K562 (cell line): ENCODE results near the gene SLC25A15. TPM values are rescaled to one million over a fixed set of nuclear protein-coding genes. Genes with fewer than 3 reads are reported as not detected.
"Not testable (repeated sequence)": the region's sequence is repeated elsewhere in the genome, so short reads cannot be mapped to it uniquely, and the experiment has no call there.

Experiments
- BCOR ChIP-seq: fragments of 450-650 bp; IDR thresholded peaks from 2 replicates; pipeline ENCODE4 v1.6.1; 2016
- KDM1A ChIP-seq, 2 experiments: fragments of 450-650 bp; IDR thresholded peaks; 2 replicates each; pipeline ENCODE4 v1.6.1; 2016; ENCODE audit warnings: mild to moderate bottlenecking in 2 of 2
- MEF2A ChIP-seq: IDR thresholded peaks from 2 replicates; pipeline ENCODE4 v1.6.1; 2011; ENCODE audit warnings: low read depth, mild to moderate bottlenecking, low read length, moderate library complexity; ENCODE audit not compliant: control insufficient read depth
- NR2C1 ChIP-seq, 2 experiments: fragments of 450-650 bp; IDR thresholded peaks; 2 replicates each; pipeline ENCODE4 v1.6.1; 2017; ENCODE audit warnings: mild to moderate bottlenecking in 2 of 2, antibody characterized with exemption in 1 of 2, inconsistent platforms in 1 of 2, missing compliant biosample characterization in 1 of 2, missing genetic modification characterization in 1 of 2
- RCOR1 ChIP-seq, 2 experiments: IDR thresholded peaks; 2 replicates each; pipeline ENCODE4 v1.6.1; 2012; ENCODE audit warnings: low read depth in 2 of 2, low read length in 2 of 2, borderline replicate concordance in 1 of 2, improper control_type of control experiment in 1 of 2
- SUPT5H ChIP-seq: fragments of 450-650 bp; IDR thresholded peaks from 2 replicates; pipeline ENCODE4 v1.6.1; 2016
- polyA plus RNA-seq, 8 experiments: library from polyadenylated mRNA; depleted of rRNA in 4 of 8; stranded (reverse) in 5 of 8; unstranded in 3 of 8; fragments of >200 nt; fragmentation: Nextera tagmentation in 2 of 8; fragmentation: Illumina TruSeq in 1 of 8; extraction: Ambion mirVana in 2 of 8; extraction: Trizol in 1 of 8; gene quantifications; 2 replicates each; pipeline versions ENCODE4 v1.2.1 to v1.2.3, GENCODE V29; 2011 to 2014; ENCODE audit warnings: inconsistent platforms in 1 of 8, missing spikeins in 1 of 8
- total RNA-seq, 7 experiments: library from RNA; depleted of rRNA in 6 of 7; stranded (reverse); fragments of >200 nt in 6 of 7; fragmentation: Illumina TruSeq in 2 of 7; extraction: Trizol in 2 of 7; gene quantifications; 2 replicates each; pipeline versions ENCODE4 v1.2.1 to v1.2.3, GENCODE V29; 2011 to 2021; ENCODE audit warnings: low replicate concordance in 1 of 7
- TF ChIP-seq, protein P1 (sequence below), 2 experiments: fragments of 450-650 bp in 1 of 2; sonication (generic) in 1 of 2; formaldehyde crosslinking in 1 of 2; IDR thresholded peaks; 2 replicates each; pipeline versions ENCODE4 v1.7.1 to v1.9.0; 2016 to 2022; ENCODE audit warnings: inconsistent platforms in 1 of 2, mild to moderate bottlenecking in 1 of 2, missing genetic modification reagents in 1 of 2

SLC25A15 gene
- total and polyA plus RNA-seq, 9 of the 15 experiments (the other 6 are each of a cell fraction or from before 2014, with no cell fraction given) = 3.5 to 30.5 (median 20.3) TPM

DNA sequence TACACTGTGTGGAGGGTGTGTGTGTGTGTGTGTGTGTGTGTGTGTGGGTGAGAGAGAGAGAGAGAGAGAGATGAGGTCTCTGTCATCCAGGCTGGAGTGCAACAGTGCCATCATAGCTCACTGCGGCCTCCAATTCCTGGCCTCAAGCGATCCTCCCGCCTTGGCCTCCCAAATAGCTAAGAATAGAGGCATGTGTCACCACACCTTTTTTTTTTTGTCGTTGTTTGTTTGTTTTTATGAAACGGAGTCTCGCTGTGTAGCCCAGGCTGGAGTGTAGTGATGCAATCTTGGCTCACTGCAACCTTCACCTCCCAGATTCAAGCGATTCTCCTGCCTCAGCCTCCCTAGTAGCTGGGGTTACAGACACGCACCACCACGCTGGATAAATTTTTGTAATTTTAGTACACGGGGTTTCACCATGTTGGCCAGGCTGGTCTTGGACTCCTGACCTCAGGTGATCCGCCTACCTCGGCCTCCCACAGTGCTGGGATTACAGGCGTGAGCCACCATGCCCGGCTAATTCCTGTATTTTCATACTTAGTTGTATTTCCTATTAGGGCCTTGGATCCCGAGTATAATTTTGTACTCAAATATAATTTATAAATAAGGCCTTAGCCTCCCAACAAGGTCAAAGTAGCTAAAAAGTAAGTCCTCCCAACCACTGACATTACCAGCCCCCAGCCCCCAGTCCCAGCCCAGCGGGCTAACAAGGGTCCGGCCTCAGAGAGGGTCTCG is 704 bp upstream of the SLC25A15 start (continued):
- TF ChIP-seq, protein P1, sequence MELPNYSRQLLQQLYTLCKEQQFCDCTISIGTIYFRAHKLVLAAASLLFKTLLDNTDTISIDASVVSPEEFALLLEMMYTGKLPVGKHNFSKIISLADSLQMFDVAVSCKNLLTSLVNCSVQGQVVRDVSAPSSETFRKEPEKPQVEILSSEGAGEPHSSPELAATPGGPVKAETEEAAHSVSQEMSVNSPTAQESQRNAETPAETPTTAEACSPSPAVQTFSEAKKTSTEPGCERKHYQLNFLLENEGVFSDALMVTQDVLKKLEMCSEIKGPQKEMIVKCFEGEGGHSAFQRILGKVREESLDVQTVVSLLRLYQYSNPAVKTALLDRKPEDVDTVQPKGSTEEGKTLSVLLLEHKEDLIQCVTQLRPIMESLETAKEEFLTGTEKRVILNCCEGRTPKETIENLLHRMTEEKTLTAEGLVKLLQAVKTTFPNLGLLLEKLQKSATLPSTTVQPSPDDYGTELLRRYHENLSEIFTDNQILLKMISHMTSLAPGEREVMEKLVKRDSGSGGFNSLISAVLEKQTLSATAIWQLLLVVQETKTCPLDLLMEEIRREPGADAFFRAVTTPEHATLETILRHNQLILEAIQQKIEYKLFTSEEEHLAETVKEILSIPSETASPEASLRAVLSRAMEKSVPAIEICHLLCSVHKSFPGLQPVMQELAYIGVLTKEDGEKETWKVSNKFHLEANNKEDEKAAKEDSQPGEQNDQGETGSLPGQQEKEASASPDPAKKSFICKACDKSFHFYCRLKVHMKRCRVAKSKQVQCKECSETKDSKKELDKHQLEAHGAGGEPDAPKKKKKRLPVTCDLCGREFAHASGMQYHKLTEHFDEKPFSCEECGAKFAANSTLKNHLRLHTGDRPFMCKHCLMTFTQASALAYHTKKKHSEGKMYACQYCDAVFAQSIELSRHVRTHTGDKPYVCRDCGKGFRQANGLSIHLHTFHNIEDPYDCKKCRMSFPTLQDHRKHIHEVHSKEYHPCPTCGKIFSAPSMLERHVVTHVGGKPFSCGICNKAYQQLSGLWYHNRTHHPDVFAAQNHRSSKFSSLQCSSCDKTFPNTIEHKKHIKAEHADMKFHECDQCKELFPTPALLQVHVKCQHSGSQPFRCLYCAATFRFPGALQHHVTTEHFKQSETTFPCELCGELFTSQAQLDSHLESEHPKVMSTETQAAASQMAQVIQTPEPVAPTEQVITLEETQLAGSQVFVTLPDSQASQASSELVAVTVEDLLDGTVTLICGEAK (IDR thresholded peaks at IDR 0.05) = 0 out of 2 replicates have a peak, but pooled peaks have one; percentile 40
- TF ChIP-seq, protein P1 (CRISPR knock-in tag; IDR thresholded peaks at IDR 0.05) = not testable (repeated sequence)
- TF ChIP-seq KDM1A (IDR thresholded peaks at IDR 0.05) (peak; percentile 42 to 57; a peak in 2 of 4 replicates), SUPT5H (peak; percentile 65; the same call in 1 of the 2 replicates), NR2C1 (IDR thresholded peaks at IDR 0.05) (0 out of 2 replicates have a peak, but pooled peaks have one; percentile 11), RCOR1 (IDR thresholded peaks at IDR 0.05; ENCODE audit: borderline replicate concordance in 1 of 2, low read depth in 2 of 2, low read length in 2 of 2) (0 out of 4 replicates have a peak, but pooled peaks of 1 of the 2 experiments have one; percentile 5), MEF2A (0 out of 2 replicates have a peak, but pooled peaks have one; percentile 62), BCOR (peak; percentile 84)
- TF ChIP-seq NR2C1 (tag; IDR thresholded peaks at IDR 0.05) = not testable (repeated sequence)
